COLO668 (cell line): Measurements from ENCODE around the gene TP53I3.
"Not testable (repeated sequence)": the region's sequence is repeated elsewhere in the genome, so short reads cannot be mapped to it uniquely, and the experiment has no call there.

Source experiments
- DNase-seq: peaks from one replicate; lab custom pipeline; 2025; ENCODE audit not compliant: unreplicated experiment; lab: John Stamatoyannopoulos, UW

TP53I3 gene

DNA sequence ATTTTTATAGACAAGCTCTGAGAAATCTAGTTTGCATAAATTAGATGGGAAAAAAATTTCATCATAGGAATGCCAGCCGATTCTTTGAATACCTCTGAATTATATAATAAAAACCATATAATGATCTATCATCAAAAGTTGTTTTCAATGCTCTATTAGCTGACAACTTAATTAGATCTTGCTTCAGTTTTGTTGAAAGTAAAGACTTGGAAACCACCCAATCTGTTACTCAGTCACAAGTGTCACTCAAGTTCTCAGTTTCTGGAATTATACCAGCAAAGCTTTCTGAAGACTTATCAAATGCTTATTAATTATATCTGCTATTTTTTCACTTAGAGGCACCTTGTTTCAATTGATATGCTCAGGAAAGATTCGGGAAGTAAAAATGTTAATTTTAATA lies 17.4 kb upstream of the TP53I3 start:
- DNase-seq, result no peak

DNA sequence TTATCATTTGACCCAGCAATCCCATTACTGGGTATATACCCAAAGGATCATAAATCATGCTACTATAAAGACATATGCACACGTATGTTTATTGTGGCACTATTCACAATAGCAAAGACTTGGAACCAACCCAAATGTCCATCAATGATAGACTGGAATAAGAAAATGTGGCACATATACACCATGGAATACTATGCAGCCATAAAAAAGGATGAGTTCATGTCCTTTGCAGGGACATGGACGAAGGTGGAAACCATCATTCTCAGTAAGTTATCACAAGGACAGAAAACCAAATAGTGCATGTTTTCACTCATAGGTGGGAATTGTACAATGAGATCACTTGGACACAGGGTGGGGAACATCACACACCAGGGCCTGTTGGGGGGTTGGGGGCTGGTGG lies 16.1 kb upstream of the TP53I3 start:
- not testable (repeated sequence) for DNase-seq

DNA sequence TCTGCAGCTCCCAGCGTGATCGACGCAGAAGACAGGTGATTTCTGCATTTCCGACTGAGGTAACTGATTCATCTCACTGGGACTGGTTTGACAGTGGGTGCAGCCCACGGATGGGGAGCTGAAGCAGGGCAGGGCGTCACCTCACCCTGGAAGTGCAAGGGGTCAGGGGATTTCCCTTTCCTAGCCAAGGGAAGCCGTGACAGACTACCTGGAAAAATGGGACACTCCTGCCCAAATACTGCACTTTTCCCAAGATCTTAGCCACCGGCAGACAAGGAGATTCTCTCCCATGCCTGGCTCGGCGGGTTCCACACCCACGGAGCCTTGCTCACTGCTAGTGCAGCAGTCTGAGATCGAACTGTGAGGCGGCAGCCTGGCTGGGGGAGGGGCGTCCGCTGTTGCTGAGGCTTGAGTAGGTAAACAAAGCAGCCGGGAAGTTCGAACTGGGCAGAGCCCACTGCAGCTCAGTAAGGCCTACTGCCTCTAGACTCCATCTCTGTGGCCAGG lies 10.6 kb upstream of the TP53I3 start:
- not testable (repeated sequence) for DNase-seq

DNA sequence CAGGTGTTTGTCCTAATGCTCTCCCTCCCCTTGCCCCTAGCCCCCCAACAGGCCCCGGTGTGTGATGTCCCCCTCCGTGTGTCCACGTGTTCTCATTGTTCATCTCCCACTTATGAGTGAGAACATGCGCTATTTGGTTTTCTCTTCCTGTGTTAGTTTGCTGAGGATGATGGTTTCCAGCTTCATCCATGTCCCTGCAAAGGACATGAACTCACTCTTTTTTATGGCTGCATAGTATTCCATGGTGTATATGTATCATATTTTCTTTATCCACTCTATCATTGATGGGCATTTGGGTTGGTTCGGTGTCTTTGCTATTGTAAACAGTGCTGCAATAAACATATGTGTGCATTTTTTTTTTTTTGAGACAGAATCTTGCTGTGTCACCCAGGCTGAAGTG lies 8.6 kb upstream of the TP53I3 start:
- not testable (repeated sequence) for DNase-seq

DNA sequence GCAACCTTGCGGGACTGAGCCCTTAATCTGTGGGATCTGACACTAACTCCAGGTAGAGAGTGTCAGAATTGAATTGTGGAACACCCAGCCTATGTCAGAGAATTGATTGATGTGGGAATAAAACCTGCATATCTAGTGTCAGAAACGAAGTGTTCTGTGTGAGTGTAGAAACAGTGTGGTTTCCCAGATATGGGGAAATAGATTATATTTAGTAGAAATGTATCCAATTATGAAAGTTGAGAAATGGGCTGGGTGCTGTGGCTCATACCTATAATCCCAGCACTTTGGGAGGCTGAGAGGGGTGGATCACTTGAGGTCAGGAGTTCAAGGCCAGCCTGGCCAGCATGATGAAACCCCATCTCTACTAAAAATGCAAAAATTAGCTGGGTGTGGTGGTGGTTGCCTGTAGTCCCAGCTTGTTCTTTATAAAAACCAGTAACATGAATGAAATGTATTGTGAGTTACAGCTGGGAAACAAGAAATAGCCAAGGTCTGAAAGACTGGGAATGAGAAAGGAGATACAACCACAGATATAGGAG lies 4.3 kb upstream of the TP53I3 start:
- DNase-seq, result no peak

DNA sequence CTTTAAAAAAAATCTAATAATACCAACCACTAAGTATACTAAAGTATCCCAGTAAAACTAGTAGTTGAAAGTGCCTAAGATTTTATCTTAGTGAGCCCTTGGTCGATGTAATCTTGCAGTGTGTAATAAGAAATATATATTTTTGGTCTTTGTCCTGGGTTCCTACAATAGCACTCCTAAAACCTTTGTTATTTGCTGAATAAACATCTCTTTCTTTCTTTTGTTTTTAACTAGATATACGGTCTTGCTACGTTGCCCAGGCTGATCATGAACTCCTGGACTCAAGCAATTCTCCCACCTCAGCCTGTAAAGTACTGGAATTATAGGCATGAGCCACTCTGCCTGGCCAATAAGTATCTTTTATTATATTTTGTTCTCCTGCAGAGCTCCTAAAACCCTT lies 2.4 kb upstream of the TP53I3 start:
- DNase-seq, result no peak

DNA sequence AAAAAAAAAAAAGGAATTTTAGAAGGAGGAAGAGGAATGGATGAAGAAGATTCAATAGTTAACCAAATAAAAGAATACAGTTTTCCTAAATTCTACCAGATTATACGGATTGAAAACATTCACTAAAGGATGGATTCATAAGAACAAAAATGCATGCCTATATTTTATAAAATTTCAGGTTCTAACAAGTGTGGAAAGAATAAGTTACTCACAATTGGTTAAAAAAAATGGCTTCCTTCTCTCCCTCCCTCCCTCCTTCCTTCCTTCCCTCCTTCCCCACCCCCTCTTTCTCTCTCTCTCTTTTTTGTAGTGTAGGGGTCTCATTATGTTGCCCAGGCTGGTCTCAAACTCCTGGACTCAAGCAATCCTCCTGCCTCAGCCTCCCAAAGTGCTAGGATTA lies 1.6 kb upstream of the TP53I3 start:
- no peak for DNase-seq

DNA sequence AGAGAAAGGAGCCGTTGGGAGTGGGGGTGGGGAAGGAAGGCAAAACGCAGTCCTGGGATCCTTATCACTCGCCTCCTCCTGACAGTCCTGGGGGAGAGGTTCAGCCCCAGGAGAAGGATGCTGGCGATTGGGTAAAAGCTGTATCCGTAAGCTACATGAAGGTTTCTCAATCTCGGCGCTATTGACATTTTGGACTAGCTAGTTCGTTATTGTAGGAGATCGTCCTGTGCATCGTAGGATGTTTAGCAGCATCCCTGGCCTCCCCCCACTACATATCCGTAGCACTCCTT lies 511 bp upstream of the TP53I3 start:
- DNase-seq, result no peak

DNA sequence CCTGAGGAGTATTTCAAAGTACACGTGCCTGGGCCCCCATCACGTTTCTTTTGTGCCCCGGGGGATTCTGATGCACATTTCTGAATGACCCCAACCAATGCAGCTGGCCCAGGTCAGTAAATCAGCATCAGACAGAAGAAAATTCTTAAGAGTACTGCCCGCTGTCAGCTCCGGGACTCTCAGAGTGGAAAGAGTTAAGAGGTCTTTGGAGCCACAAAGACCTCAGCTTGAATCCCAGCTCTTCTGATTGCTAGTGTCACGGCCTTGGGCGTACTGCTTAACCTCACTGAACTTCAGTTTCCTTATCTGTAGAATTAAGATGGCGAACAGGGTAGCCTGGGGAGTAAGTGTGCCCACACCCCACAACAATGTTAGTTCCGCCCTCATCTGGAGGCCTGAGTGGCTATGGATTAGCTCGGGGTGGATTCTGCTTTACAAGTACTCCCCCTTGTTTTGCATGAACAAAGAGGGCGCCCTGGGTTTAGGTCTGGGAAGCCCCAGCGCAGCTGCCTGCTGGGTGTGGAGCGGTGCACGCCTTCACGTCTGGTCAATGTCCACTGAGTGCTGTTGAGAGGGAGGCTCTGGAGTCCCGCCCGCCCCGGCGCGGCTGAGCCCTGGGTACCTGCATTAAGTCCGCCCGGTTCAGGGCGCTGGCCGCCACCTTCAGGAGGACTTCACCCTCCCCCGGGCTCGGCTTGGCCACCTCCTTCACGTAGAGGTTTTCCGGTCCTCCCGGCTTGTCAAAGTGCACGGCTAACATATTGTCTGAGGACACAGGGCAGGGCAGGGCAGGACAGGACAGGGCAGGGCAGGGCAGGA lies 858 bp downstream of the TP53I3 start:
- DNase-seq, result peak; percentile 87

DNA sequence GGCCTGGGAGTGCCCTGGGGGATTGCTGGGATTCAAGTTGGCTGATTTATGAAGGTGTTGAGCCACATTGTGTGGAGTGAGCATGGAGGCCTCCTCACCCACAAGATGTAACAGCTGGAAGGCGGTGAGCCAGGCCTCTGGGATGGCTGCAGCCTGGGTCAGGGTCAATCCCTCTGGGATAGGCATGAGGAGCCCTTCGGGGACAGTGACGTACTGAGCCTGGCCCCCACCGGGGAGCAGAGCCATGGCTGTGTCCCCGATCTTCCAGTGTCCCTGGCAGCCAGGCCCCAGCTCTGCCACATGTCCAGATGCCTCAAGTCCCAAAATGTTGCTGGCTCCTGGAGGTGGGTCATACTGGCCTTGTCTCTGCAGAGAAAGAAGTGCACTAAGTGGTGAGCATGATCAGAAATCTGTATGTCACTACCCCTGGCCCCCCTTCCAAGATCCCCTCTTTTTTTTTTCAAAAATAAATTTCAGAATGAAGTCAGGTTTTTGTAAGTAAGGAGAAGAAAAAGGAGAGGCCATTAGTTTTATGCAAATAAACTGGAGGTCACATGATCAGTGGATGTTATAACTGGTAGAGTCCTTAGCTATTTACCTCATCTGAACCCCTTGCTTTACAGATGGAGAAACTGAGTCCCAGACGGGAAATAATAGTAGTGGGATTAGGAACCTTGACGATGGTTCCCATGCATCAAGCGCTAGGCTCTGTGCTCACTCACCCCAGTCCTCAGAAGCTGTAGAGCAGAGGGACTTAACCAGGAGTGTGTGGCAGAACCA lies 1.7 kb downstream of the TP53I3 start:
- DNase-seq, result no peak

DNA sequence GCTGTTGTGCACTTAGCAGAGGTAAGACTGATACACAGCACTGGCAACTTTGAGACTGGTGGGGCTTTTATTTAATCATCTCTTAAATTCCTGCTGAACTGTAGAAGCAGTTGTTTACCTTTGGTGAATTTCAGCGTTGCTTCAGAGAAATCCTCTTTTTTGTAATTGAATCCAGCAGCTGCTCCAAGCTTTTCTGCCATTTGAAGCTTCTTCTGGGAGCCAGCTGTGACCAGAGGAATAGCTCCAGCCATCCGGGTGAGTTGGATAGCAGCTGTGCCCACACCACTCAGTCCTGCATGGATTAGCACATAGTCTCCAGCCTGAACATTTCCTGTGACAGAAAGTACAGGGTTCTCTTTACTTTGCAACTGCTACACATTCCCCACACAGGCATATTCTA lies 3.9 kb downstream of the TP53I3 start:
- peak; percentile 73 for DNase-seq

DNA sequence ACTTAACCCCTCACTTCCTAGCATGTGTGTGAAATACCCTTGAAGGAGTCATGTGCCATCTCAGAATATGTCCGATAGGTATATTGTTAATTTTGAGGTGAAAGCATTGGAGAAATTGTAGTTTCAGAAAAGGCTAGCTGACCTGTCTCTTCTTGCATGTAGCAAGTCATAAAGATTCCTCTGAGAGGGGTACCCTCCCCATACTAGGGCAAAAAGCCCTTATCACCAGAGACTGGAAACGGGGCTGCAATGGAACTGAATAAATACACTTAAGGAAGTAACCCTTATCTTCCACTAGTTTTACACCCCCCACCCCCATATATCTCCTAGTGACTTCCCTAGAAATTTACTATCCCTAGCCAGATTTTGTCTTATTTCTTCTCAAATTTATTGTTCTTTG lies 6.8 kb downstream of the TP53I3 start:
- DNase-seq, result no peak

DNA sequence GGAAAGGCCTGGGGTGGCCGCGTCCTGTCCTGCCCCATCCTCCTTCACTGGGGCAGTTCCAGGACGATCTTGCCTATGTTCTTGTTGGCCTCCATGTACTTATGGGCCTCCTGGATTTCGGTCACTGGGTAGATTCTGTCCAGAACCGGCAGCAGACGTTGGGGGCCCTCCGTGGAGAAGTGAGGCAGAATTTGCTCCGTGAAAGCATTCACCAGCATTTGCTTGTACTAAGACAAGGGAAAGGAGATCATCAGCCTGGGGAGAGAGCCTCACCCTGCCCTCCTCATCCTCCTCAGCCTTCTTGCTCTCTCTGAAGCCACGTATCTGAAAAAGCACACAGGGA lies 7.1 kb downstream of the TP53I3 start:
- no peak for DNase-seq

DNA sequence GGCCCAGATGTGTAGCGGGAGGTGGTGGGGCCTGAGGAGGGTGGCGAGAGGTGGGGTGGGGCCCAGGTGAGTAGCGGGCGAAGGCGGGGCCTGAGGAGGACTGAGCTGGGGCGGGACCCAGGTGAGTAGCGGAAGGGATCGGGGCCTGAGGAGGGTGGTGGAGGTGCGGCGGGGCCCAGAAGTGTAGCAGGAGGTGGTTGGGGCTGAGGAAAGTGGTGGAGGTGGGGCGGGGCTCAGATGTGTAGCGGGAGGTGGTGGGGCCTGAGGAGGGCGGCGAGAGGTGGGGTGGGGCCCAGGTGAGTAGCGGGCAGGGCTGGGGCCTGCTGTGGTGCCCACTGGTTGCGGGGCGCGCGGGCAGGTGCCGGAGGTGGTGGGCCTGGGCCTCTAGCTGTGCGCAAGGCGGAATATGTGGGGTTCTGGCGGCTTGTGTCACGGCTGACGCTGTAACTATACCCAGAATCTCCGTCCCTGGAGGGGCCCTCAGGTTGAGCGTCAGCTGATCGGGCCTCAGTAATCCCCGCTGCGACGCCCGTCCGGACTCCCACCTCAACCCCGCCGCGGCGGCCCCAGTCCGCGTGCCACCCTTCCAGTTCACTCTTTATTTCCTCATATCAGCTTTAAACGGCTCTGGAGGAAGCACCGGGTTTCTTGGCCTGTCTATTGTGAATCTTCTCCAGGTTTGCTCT lies 7.6 kb downstream of the TP53I3 start:
- peak; percentile 52 for DNase-seq

DNA sequence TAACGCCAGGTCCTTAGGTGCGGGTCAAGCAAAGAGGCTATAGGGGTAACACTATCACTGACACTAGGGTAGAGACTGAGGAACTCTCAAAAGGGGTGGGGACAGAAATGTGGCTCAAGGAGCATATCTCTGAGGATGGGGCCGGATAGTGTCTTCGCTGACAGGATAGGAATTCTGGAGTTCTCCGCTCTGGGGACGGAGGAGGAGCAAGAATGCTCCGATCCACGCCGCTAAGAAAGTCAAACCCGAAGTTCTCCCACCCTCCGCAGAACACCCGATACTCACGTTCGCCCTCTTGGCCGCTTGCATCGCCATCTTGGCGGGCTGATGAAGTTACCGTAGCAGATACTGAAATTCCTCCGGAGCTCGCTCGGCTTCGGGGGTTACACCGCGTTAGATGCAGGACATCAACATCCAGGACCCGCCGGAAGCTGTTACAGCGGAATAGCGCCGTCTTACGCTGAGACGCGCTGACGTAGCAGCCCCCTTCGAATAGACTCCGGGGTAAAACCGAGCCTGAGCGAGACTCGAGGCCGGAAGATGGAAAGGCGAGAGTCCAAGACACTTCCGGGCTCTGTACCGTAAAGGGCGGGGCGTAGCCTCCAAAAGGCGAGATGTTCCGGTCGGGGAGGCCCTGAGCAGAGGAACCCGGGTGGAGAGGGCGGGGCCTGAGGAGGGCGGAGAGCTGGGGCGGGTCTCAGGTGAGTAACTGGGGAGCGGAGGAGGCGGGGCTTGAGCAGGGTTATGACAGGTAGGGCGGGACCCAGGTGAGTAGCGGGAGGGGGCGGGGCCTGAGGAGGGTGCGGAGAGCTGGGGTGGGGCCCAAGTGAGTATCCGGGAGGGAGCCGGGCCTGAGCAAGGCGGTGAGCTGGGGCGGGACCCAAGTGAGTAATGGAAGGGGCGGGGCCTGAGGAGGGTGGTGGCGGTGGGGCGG lies 8.5 kb downstream of the TP53I3 start, which contains the start of gene SF3B6:
Gene SF3B6, minus strand, starts transcription at position 412 of the 934 bp plus-strand sequence. Its CDS starts 97 bp downstream, at position 315.
- peak; percentile 100 for DNase-seq

DNA sequence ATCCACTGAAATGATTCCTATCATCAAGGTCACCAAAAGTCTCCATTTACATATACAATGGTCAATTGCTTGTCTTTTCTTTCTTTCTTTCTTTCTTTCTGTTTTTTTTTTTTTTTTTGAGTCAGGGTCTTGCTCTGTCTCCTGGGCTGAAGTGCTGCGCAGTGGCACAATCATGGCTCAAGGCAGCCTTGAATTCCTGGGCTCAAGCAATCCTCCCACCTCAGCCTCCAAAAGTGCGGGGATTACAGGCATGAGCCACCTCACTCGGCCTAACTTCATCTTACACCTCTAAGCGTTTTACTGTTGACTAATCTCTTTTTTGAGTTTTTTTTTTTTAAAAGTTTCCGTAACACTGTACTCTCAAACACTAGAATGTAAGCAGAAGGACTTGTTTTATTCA lies 9.4 kb downstream of the TP53I3 start:
- DNase-seq, result no peak

DNA sequence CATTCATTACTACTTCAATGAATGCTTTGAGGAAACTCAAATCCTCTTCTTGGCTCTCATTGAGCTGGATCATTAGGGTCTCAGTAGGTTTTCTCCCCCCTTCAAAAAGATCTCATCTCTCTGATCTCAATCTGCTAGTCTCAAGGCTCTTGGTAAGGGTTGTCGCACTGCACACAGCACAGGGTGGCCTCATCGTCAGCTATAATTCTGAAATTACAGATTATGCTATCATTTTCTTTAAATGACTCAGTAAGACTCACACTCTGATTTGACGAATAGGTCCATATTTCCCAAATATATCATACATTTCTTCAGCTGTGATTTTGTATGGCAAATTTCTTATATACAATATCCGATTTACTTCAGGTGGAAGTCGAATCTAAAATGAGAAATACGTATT lies 10.8 kb downstream of the TP53I3 start:
- DNase-seq, result no peak

DNA sequence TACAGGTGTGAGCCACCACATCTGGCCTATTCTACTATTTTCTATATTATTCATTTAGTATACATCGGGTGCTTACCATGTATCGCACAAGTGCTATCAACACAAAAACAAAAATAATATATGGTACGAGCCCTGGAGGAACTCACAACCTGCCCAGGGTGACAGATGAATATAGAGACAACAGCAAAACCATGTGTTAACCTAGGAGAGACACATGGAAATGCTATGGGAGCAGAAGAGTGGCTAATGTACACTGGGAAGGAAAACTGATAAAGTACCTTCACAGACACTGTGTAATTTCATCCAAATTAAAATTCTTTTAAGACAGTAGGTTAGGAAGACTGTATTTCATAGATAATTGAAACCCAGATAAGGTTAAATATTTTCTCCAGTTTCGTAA lies 12.4 kb downstream of the TP53I3 start:
- no peak for DNase-seq

DNA sequence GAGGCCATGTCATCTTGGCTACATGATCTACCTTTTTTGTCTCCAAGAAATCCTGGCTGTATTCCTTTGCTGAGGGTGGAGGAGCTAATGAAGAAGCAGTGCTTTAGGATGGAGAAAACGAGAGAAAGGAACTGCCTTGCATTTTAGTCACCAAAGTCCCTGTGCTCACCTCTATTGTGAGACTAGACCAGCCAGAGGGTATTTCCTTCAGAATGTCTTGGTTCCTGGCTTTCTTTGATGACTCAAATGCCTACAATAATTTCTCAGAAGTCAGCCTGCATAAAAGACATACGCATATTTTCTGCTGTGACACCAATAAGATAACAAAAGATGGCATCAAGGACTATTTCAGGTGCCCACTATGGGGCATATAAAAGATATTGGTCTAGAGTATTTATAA lies 19.3 kb downstream of the TP53I3 start:
- DNase-seq, result no peak

DNA sequence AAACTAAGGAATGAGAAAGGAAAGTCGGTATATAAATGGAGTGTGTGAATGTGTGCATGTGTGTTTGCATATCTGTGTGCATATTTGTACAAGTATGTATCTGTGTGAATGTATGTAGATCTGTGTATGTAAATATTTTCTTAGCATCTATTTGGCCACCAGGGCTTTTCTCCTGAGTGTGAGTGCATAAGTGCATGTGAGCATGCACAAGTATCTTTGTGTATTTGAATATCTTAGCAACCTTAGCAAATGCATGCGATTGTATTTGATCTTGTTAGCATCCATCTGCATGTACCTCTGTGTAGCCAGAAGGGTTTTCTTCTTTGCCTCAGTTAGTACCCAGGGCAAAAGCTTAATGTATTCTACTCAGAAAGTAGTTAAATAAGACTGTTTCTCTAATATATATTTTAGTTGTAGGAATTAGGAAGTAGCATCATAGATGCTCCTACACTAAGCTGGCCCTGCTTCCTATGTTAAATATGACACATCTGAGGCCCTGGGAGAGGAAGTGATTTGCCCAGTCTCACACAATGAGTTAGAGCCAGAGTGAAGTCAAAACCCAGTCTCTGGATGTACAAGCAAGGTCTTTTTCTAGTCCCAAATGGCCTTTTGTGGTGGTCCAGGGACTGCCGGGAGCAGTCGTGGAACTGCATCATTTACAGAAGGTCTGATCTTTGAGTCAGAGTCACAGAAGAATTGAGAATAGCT lies 25.9 kb downstream of the TP53I3 start:
- no peak for DNase-seq
